Cerebellar nuclear complex (tissue), 1 donor: ENCODE measurements around the gene CHN1.

Experiments used
- DNase-seq, 2 experiments: peaks; one replicate each; lab custom pipeline; 2025; lab: John Stamatoyannopoulos, UW

CHN1 gene

GRCh38 chr2:174971868-174972781 lies 33.1 kb downstream of the CHN1 start:
- DNase-seq, result no peak

GRCh38 chr2:174970092-174970491 lies 35.1 kb downstream of the CHN1 start:
- no peak for DNase-seq

GRCh38 chr2:174969091-174969734 lies 36.0 kb downstream of the CHN1 start:
- no peak for DNase-seq

- no peak for DNase-seq
Observed at GRCh38 chr2:174967691-174968260, 37.4 kb downstream of the CHN1 start.

- DNase-seq, result no peak
Observed at GRCh38 chr2:174967086-174967485, 38.1 kb downstream of the CHN1 start.

- no peak for DNase-seq
Observed at GRCh38 chr2:174965992-174966744, 39.0 kb downstream of the CHN1 start.

GRCh38 chr2:174965551-174965950 lies 39.6 kb downstream of the CHN1 start:
- no peak for DNase-seq

GRCh38 chr2:174964404-174964803 lies 40.8 kb downstream of the CHN1 start:
- DNase-seq, result no peak

GRCh38 chr2:174963437-174964400 lies 41.5 kb downstream of the CHN1 start:
- DNase-seq, result no peak

- DNase-seq, result no peak
Observed at GRCh38 chr2:174959787-174960186, 45.4 kb downstream of the CHN1 start.

GRCh38 chr2:174957050-174957449 lies 48.1 kb downstream of the CHN1 start:
- no peak for DNase-seq

GRCh38 chr2:174952607-174953006 lies 52.6 kb downstream of the CHN1 start:
- no peak for DNase-seq

- DNase-seq, result no peak
Observed at GRCh38 chr2:174951745-174952144, 53.4 kb downstream of the CHN1 start.

GRCh38 chr2:174949988-174950687 lies 55.0 kb downstream of the CHN1 start:
- DNase-seq, result no peak

GRCh38 chr2:174945601-174946260 lies 59.5 kb downstream of the CHN1 start:
- DNase-seq, result no peak

GRCh38 chr2:174939046-174939445 lies 66.1 kb downstream of the CHN1 start:
- DNase-seq, result no peak

GRCh38 chr2:174931724-174932123 lies 73.5 kb downstream of the CHN1 start:
- no peak for DNase-seq

GRCh38 chr2:174929786-174930185 lies 75.4 kb downstream of the CHN1 start:
- DNase-seq, result no peak

GRCh38 chr2:174925046-174925784 lies 80.0 kb downstream of the CHN1 start:
- no peak for DNase-seq
